Astrocyte of the cerebellum (primary cell): ENCODE results near the gene TMEM143.
A peak's percentile ranks its signal among the peaks of the same experiment; 100 is the strongest.

Experiments
- DNase-seq: peaks from one replicate; pipeline ENCODE4 v3.0.0-alpha.2; 2011; ENCODE audit warnings: low read depth
- H3K4me3 ChIP-seq: 2 replicates; pipeline ENCODE4 v1.5.1; 2011; ENCODE audit warnings: mild to moderate bottlenecking, low read depth, low read length, moderate library complexity
- CTCF ChIP-seq: IDR thresholded peaks from 2 replicates; pipeline ENCODE4 v1.5.1; 2012; ENCODE audit warnings: low read length, low read depth, moderate library complexity, mild to moderate bottlenecking; ENCODE audit errors: missing control alignments
- in situ Hi-C: cut with HindIII; loops from 2 replicates; pipeline ENCODE4 v1.10.0; 2017; ENCODE audit warnings: low sequenced_read_pairs

Gene TMEM143

GRCh38 chr19:48332662-48333466 is 30.9 kb downstream of the TMEM143 start:
- in situ Hi-C loops, result no loop called here
- TF ChIP-seq CTCF, result no peak
- DNase-seq, result peak; percentile 98
- peak overlapping the region; percentile 20 for H3K4me3 ChIP-seq

- in situ Hi-C loops, result no loop called here
- DNase-seq, result no peak
- no peak overlapping the region for H3K4me3 ChIP-seq
- no peak for TF ChIP-seq CTCF
Measured at GRCh38 chr19:48332351-48332661, 31.4 kb downstream of the TMEM143 start.

GRCh38 chr19:48330012-48330681 is 33.6 kb downstream of the TMEM143 start:
- in situ Hi-C loops, result no loop called here
- no peak for TF ChIP-seq CTCF
- peak overlapping the region; percentile 16 for H3K4me3 ChIP-seq
- DNase-seq, result peak; percentile 39

- no peak for TF ChIP-seq CTCF
- no peak for DNase-seq
- peak overlapping the region; percentile 16 for H3K4me3 ChIP-seq
- in situ Hi-C loops, result no loop called here
Measured at GRCh38 chr19:48329167-48329891, 34.4 kb downstream of the TMEM143 start.

GRCh38 chr19:48325265-48325910 is 38.4 kb downstream of the TMEM143 start, which contains the start of gene EMP3:
TSS of gene EMP3 (plus strand) at chr19:48325552. CDS start at chr19:48326845, 1,293 bp downstream.
- DNase-seq, result peak; percentile 71
- H3K4me3 ChIP-seq, result peak within 1 kb of the TSS; percentile 58
- in situ Hi-C loops, result no loop called here
- no peak for TF ChIP-seq CTCF
